Measurements from ENCODE around the gene UNC5C. TPM values are rescaled to one million over a fixed set of nuclear protein-coding genes. Genes with fewer than 3 reads are reported as not detected.

The UNC5C gene
- total RNA-seq, 1 experiment from 2014 or later = 0.11 TPM

GRCh38 chr4:95343235-95343634 lies 205.5 kb downstream of the UNC5C start:
- H3K4me3 ChIP-seq (ENCODE audit: low read depth, low read length, poor library complexity, severe bottlenecking) = no peak overlapping the region
- no peak overlapping the region for H3K27ac ChIP-seq (ENCODE audit: low read depth, low read length, poor library complexity, severe bottlenecking)
- H3K4me1 ChIP-seq (ENCODE audit: insufficient read depth, low read length, poor library complexity, severe bottlenecking) = no peaks in the 10 kb centered on the region
- no peak for TF ChIP-seq EZH2 (IDR thresholded peaks at IDR 0.05; ENCODE audit: borderline replicate concordance, low read depth, low read length, poor library complexity, severe bottlenecking)
- no peak for TF ChIP-seq CTCF (conservative IDR thresholded peaks at IDR 0.05; ENCODE audit: low read depth, low read length)
- H3K9me3 ChIP-seq (ENCODE audit: low read depth, low read length, poor library complexity, severe bottlenecking) = no peaks in the 10 kb centered on the region
- no peaks in the 10 kb centered on the region for H3K36me3 ChIP-seq (ENCODE audit: insufficient read depth, low read length, poor library complexity, severe bottlenecking)
- no peaks in the 10 kb centered on the region for H3K27me3 ChIP-seq (replicated peaks; ENCODE audit: insufficient read depth, low read depth, low read length, poor library complexity)
- no TSS peak for BruUV-seq (replicated peaks)
- intact Hi-C loops (cut with micrococcal nuclease; ENCODE audit: unreplicated experiment) = no loop called here
- ChIA-PET CTCF (no interaction called here), POLR2A (ENCODE audit: low non-redundant PET) (no interaction called here)
- no peak for DNase-seq (ENCODE audit: low spot score)

GRCh38 chr4:95340191-95340590 lies 208.6 kb downstream of the UNC5C start:
- intact Hi-C loops (cut with micrococcal nuclease; ENCODE audit: unreplicated experiment) = no loop called here
- TF ChIP-seq CTCF (conservative IDR thresholded peaks at IDR 0.05; ENCODE audit: low read depth, low read length) = no peak
- TF ChIP-seq EZH2 (IDR thresholded peaks at IDR 0.05; ENCODE audit: borderline replicate concordance, low read depth, low read length, poor library complexity, severe bottlenecking) = no peak
- no TSS peak for BruUV-seq (replicated peaks)
- Histone ChIP-seq H3K36me3 (ENCODE audit: insufficient read depth, low read length, poor library complexity, severe bottlenecking) (no peaks in the 10 kb centered on the region), H3K9me3 (ENCODE audit: low read depth, low read length, poor library complexity, severe bottlenecking) (no peaks in the 10 kb centered on the region), H3K4me1 (ENCODE audit: insufficient read depth, low read length, poor library complexity, severe bottlenecking) (no peaks in the 10 kb centered on the region), H3K27me3 (replicated peaks; ENCODE audit: insufficient read depth, low read depth, low read length, poor library complexity) (no peaks in the 10 kb centered on the region), H3K27ac (ENCODE audit: low read depth, low read length, poor library complexity, severe bottlenecking) (no peak overlapping the region), H3K4me3 (ENCODE audit: low read depth, low read length, poor library complexity, severe bottlenecking) (no peak overlapping the region)
- no peak for DNase-seq (ENCODE audit: low spot score)
- POLR2A ChIA-PET (ENCODE audit: low non-redundant PET) = no interaction called here
- CTCF ChIA-PET = no interaction called here

GRCh38 chr4:95325665-95326064 lies 223.1 kb downstream of the UNC5C start:
- POLR2A ChIA-PET (ENCODE audit: low non-redundant PET) = no interaction called here

More at GRCh38 chr4:95325665-95326064, 223.1 kb downstream of the UNC5C start:
- BruUV-seq (replicated peaks) = no TSS peak
- no peak overlapping the region for H3K27ac ChIP-seq (ENCODE audit: low read depth, low read length, poor library complexity, severe bottlenecking)
- H3K9me3 ChIP-seq (ENCODE audit: low read depth, low read length, poor library complexity, severe bottlenecking) = no peaks in the 10 kb centered on the region
- no peak overlapping the region for H3K4me3 ChIP-seq (ENCODE audit: low read depth, low read length, poor library complexity, severe bottlenecking)
- H3K4me1 ChIP-seq (ENCODE audit: insufficient read depth, low read length, poor library complexity, severe bottlenecking) = no peaks in the 10 kb centered on the region
- CTCF ChIA-PET = no interaction called here
- no peaks in the 10 kb centered on the region for H3K27me3 ChIP-seq (replicated peaks; ENCODE audit: insufficient read depth, low read depth, low read length, poor library complexity)
- H3K36me3 ChIP-seq (ENCODE audit: insufficient read depth, low read length, poor library complexity, severe bottlenecking) = no peaks in the 10 kb centered on the region
- intact Hi-C loops (cut with micrococcal nuclease; ENCODE audit: unreplicated experiment) = no loop called here
- no peak for DNase-seq (ENCODE audit: low spot score)
- TF ChIP-seq EZH2 (IDR thresholded peaks at IDR 0.05; ENCODE audit: borderline replicate concordance, low read depth, low read length, poor library complexity, severe bottlenecking) (no peak), CTCF (conservative IDR thresholded peaks at IDR 0.05; ENCODE audit: low read depth, low read length) (no peak)
